ENCODE data around the gene GGCX.
"Not testable (repeated sequence)": the region's sequence is repeated elsewhere in the genome, so short reads cannot be mapped to it uniquely, and the experiment has no call there.

- not testable (repeated sequence) for TF ChIP-seq CTCF (IDR thresholded peaks at IDR 0.05; ENCODE audit: insufficient read depth, low read length, poor library complexity, severe bottlenecking); EZH2phosphoT487 (conservative IDR thresholded peaks at IDR 0.05; ENCODE audit: low read length)
Observed at GRCh38 chr2:85592299-85592698, 31.0 kb upstream of the GGCX start.

Measured in SU-DHL-6 (cell line).